Vagina (tissue), 2 donors: ENCODE data around the gene C13orf46. TPM values are rescaled to one million over a fixed set of nuclear protein-coding genes. Genes with fewer than 3 reads are reported as not detected.

Experiments
- DNase-seq, 2 donors: peaks; one replicate each; pipeline ENCODE4 v3.0.0-alpha.2; 2017; ENCODE audit errors: extremely low spot score in 2 of 2
- H3K27ac ChIP-seq: fragments of 200-600 bp; sonication (generic); one replicate; pipeline ENCODE4 v1.5.1; 2019
- H3K27me3 ChIP-seq: fragments of 200-600 bp; sonication (generic); one replicate; pipeline ENCODE4 v1.5.1; 2019
- H3K36me3 ChIP-seq, 2 donors: fragments of 200-600 bp; sonication (generic); one replicate each; pipeline ENCODE4 v1.5.1; 2017 to 2019
- H3K4me1 ChIP-seq: fragments of 200-600 bp; sonication (generic); one replicate; pipeline ENCODE4 v1.5.1; 2019
- H3K4me3 ChIP-seq, 2 donors: fragments of 200-600 bp; sonication (generic); 1 replicate in 1 of 2; 2 replicates in 1 of 2; pipeline ENCODE4 v1.5.1; 2016 to 2019
- H3K9me3 ChIP-seq: fragments of 200-600 bp; sonication (generic); one replicate; pipeline ENCODE4 v1.5.1; 2019
- POLR2A ChIP-seq, 2 donors: fragments of 450-650 bp; IDR thresholded peaks; one replicate each; pipeline ENCODE4 v1.6.1; 2017; ENCODE audit warnings: antibody characterized with exemption in 2 of 2, mild to moderate bottlenecking in 2 of 2, moderate library complexity in 2 of 2
- POLR2AphosphoS5 ChIP-seq, 2 donors: sonication (generic); formaldehyde crosslinking; IDR thresholded peaks; one replicate each; pipeline ENCODE4 v1.9.0; 2017; ENCODE audit warnings: antibody characterized with exemption in 2 of 2, mild to moderate bottlenecking in 2 of 2, low read depth in 1 of 2; ENCODE audit not compliant: insufficient read depth in 1 of 2
- intact Hi-C: fragments of 100-400 bp; cut with DNase I; formaldehyde crosslinking; loops from one replicate; pipeline ENCODE4 v1.15.1; 2023
- total RNA-seq: library from RNA; depleted of rRNA; stranded (reverse); fragments of >200 nt; gene quantifications from one replicate; pipeline ENCODE4 v1.2.3, GENCODE V29; 2016
- TF ChIP-seq, protein P1 (sequence below), 3 experiments: fragments of 450-650 bp in 2 of 3; fragments of 200-600 bp in 1 of 3; sonication (generic) in 1 of 3; IDR thresholded peaks; one replicate each; pipeline ENCODE4 v1.5.1; 2017 to 2019; ENCODE audit warnings: antibody characterized with exemption in 3 of 3, mild to moderate bottlenecking in 2 of 3, moderate library complexity in 2 of 3

C13orf46 gene
- total RNA-seq, 1 donor from 2014 or later: not detected

DNA sequence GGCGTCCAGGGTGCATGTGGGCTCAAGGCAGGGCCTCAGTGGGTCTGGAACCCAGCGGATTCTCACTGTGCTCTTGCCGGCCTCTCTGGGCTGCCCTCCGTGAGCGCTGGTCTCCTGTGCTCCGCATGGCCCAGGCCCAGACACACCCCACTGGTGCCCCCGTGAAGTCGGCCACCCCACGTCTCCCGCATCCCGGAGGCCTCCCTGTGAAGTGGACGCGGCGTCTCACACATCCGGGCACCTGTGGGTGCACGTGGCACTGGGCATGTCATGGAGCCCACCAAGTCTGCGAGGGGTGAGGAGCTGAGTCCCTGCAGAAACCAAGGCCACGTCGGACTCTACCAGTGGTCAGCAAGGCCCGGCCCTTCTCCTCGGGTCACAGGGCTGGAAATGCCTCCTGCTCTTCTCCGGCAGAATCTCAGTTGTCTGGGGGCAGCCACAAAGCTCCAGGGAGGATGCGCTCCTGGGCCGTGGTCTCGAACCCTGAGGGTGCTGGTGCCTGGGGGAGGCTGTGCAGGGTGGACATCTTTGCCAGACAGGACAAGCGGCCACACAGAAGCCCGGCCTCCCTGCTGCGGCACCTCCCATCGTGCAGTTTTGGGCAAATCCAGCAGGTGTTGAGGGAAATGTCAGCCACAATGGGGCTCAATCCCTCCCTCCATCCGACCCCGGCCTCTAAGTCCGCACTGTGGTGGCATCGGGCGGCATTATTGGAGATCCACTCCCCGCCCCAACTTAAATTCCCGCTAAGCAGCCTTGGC is 2.2 kb downstream of the C13orf46 start:
- H3K4me1 ChIP-seq: peaks cover 6% of the 10 kb centered on the region
- intact Hi-C loops: no loop called here
- no peak for DNase-seq

DNA sequence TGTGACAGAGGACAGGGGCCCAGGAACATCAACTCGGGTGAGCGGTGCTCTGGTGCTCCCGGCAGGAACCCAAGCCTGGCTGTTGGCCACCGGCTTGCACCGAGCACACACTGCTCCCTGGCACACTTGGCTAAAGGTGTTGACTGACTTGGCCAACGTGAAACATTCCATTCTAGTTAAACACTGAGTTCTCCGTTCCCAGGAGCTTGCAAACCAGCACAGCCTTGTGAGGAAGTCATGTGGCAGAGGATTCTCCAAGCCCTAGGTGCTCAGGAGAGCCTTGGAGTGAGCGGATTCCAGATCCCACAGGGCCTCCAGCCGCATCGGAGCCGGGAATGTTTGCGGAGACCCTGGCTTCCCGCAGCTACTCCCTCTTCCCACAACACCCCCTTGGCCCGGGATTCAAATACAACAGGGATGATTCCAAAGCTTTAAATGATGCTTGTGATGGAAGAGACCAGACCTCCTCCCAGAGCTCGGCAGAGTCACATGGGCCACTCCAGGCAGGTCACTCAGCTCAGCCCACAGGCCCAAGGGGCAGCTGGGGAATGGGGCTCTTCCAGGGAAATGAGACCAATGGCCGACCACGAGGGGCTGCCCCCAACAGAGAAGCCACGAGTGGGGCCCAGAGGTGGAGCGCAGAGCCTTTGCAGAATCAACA is 2.9 kb downstream of the C13orf46 start:
- no peaks in the 10 kb centered on the region for H3K27me3 ChIP-seq
- no peak for DNase-seq
- intact Hi-C loops: no loop called here
- H3K36me3 ChIP-seq: peaks cover 0 to 9% of the 10 kb centered on the region in 2 donors
- peak; percentile 48 to 52 for TF ChIP-seq POLR2AphosphoS5 (IDR thresholded peaks at IDR 0.05; ENCODE audit: insufficient read depth in 1 of 2, low read depth in 1 of 2)
- TF ChIP-seq POLR2A (IDR thresholded peaks at IDR 0.05): no peak
- H3K4me3 ChIP-seq: no peak overlapping the region
- no peaks in the 10 kb centered on the region for H3K9me3 ChIP-seq
- H3K4me1 ChIP-seq: peaks cover 6% of the 10 kb centered on the region
- peak overlapping the region; percentile 60 for H3K27ac ChIP-seq

More for the DNA sequence above, 2.2 kb downstream of the C13orf46 start:
- Histone ChIP-seq H3K9me3 (no peaks in the 10 kb centered on the region), H3K27ac (peak overlapping the region; percentile 60), H3K36me3 (peaks cover 0 to 9% of the 10 kb centered on the region in 2 donors), H3K4me3 (no peak overlapping the region), H3K27me3 (no peaks in the 10 kb centered on the region)
- TF ChIP-seq POLR2AphosphoS5 (IDR thresholded peaks at IDR 0.05; ENCODE audit: insufficient read depth in 1 of 2, low read depth in 1 of 2) (no peak), POLR2A (IDR thresholded peaks at IDR 0.05) (no peak)
- TF ChIP-seq, protein P1, sequence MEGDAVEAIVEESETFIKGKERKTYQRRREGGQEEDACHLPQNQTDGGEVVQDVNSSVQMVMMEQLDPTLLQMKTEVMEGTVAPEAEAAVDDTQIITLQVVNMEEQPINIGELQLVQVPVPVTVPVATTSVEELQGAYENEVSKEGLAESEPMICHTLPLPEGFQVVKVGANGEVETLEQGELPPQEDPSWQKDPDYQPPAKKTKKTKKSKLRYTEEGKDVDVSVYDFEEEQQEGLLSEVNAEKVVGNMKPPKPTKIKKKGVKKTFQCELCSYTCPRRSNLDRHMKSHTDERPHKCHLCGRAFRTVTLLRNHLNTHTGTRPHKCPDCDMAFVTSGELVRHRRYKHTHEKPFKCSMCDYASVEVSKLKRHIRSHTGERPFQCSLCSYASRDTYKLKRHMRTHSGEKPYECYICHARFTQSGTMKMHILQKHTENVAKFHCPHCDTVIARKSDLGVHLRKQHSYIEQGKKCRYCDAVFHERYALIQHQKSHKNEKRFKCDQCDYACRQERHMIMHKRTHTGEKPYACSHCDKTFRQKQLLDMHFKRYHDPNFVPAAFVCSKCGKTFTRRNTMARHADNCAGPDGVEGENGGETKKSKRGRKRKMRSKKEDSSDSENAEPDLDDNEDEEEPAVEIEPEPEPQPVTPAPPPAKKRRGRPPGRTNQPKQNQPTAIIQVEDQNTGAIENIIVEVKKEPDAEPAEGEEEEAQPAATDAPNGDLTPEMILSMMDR (IDR thresholded peaks at IDR 0.05): no peak

DNA sequence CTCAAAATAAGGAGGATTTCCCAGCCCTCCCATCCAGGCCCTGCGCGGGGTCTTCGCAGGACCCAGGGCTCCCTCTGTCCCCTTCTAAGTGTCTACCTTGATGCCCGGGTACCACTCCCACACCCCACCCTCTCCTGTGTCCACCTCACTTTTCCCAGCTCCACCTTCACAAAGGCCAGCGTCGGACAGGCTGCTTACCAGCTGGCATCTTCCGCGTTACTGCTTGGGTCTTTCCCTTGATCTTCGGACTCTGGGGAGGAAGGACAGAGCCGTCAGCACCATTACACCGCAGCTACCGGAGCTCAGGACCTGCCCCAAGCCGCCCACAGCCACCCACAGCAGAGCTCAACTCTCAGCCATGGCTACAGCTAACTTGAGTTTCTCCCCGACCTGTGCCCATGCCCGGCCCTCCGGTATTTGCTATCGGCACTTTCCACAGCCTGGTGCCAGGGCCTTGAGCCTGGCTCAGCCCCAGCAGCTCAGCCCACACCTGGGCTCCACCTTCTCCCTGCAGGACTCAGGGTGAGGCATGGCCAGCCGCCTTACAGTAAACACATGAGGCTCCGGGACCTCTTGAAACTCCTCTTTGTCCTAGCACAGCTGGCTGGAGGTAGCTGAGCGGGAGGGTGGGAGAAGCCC is 3.8 kb downstream of the C13orf46 start:
- TF ChIP-seq POLR2AphosphoS5 (IDR thresholded peaks at IDR 0.05; ENCODE audit: insufficient read depth in 1 of 2, low read depth in 1 of 2) (no peak), POLR2A (IDR thresholded peaks at IDR 0.05) (no peak)
- TF ChIP-seq, protein P1 (IDR thresholded peaks at IDR 0.05): no peak
- no peak for DNase-seq
- intact Hi-C loops: no loop called here
- Histone ChIP-seq H3K4me3 (peak overlapping the region in 1 of 2 donors; percentile 8), H3K27ac (no peak overlapping the region), H3K9me3 (no peaks in the 10 kb centered on the region), H3K27me3 (no peaks in the 10 kb centered on the region), H3K36me3 (peaks cover 0 to 3% of the 10 kb centered on the region in 2 donors), H3K4me1 (peaks cover 6% of the 10 kb centered on the region)

DNA sequence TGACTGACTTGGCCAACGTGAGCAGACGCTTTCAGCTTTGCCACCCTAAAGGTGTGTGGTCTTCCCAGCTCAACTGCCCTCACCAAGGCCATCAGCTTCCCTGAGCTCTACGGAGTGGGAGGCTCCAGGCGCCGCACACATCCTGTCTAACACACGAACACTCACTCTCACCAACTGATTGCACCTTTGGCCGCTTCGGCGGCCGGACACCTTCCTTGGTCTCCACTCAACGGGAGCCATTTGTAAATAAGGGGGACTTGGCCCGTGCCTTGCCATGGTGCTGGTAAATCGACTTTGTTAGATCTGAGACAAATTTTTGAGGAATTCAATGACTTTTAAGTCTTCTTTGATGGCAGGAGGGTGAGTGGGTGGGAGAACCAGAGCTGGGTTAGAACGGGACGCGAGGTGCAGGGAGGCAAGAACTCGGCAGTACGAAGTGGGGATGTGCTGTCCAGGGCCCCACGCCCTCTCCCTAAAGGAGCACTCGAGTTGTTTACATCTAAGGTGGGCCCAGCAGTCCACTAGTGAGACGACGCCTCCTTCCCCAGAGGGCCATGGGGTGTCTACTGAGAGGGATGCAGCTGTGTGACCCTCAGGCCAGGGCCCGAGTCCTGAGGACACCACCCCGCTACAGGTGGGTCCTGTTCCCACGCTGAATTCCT is 4.4 kb downstream of the C13orf46 start:
- H3K36me3 ChIP-seq: no peaks in the 10 kb centered on the region
- peaks cover 6% of the 10 kb centered on the region for H3K4me1 ChIP-seq
- no peaks in the 10 kb centered on the region for H3K27me3 ChIP-seq
- H3K9me3 ChIP-seq: no peaks in the 10 kb centered on the region
- TF ChIP-seq, protein P1 (IDR thresholded peaks at IDR 0.05): no peak
- TF ChIP-seq POLR2A (IDR thresholded peaks at IDR 0.05) (no peak), POLR2AphosphoS5 (IDR thresholded peaks at IDR 0.05; ENCODE audit: insufficient read depth in 1 of 2, low read depth in 1 of 2) (no peak)
- intact Hi-C loops: no loop called here
- H3K4me3 ChIP-seq: no peak overlapping the region
- DNase-seq: no peak
- no peak overlapping the region for H3K27ac ChIP-seq
